Gastrocnemius medialis (tissue), 4 donors: ENCODE data around the gene ADCY7. TPM values are rescaled to one million over a fixed set of nuclear protein-coding genes. Genes with fewer than 3 reads are reported as not detected.
A peak's percentile ranks its signal among the peaks of the same experiment; 100 is the strongest.

Source experiments
- ATAC-seq, 2 donors: fragments of 150-250 bp; one replicate each; pipeline ENCODE4 v1.9.1; 2016
- DNase-seq, 2 donors: peaks; one replicate each; pipeline ENCODE4 v3.0.0-alpha.2; 2019
- H3K27ac ChIP-seq, 4 donors: fragments of 200-600 bp; sonication (generic); 1 replicate in 1 of 4; 2 replicates in 3 of 4; pipeline ENCODE4 v1.5.1; 2016 to 2018; ENCODE audit warnings: mild to moderate bottlenecking in 2 of 4, moderate library complexity in 1 of 4
- H3K27me3 ChIP-seq, 3 donors: fragments of 200-600 bp; sonication (generic) in 2 of 3; 1 replicate in 1 of 3; 2 replicates in 2 of 3; pipeline versions ENCODE4 v1.5.1 to v1.6.0; 2016 to 2019; ENCODE audit warnings: mild to moderate bottlenecking in 1 of 3, moderate library complexity in 1 of 3
- H3K36me3 ChIP-seq, 2 donors: fragments of 200-600 bp; sonication (generic) in 1 of 2; one replicate each; pipeline ENCODE4 v1.5.1; 2017 to 2018
- H3K4me1 ChIP-seq, 2 donors: fragments of 200-600 bp; sonication (generic) in 1 of 2; one replicate each; pipeline ENCODE4 v1.5.1; 2016 to 2017; ENCODE audit warnings: mild to moderate bottlenecking in 2 of 2
- H3K4me3 ChIP-seq, 4 donors: fragments of 200-600 bp; sonication (generic) in 3 of 4; 1 replicate in 1 of 4; 2 replicates in 3 of 4; pipeline ENCODE4 v1.5.1; 2016 to 2019; ENCODE audit warnings: mild to moderate bottlenecking in 2 of 4
- H3K9me3 ChIP-seq, 3 donors: fragments of 200-600 bp; sonication (generic) in 2 of 3; 1 replicate in 1 of 3; 2 replicates in 2 of 3; pipeline ENCODE4 v1.5.1; 2016 to 2019
- CTCF ChIP-seq, 5 experiments: fragments of 450-650 bp in 3 of 5; fragments of 200-600 bp in 2 of 5; sonication (generic) in 2 of 5; IDR thresholded peaks in 4 of 5; conservative IDR thresholded peaks in 1 of 5; 1 replicate in 4 of 5; 2 replicates in 1 of 5; pipeline ENCODE4 v1.5.1; 2016 to 2019; ENCODE audit warnings: antibody characterized with exemption in 5 of 5, mild to moderate bottlenecking in 3 of 5, moderate library complexity in 3 of 5
- POLR2A ChIP-seq, 2 donors: fragments of 450-650 bp; IDR thresholded peaks; one replicate each; pipeline ENCODE4 v1.6.1; 2017; ENCODE audit warnings: antibody characterized with exemption in 2 of 2, mild to moderate bottlenecking in 2 of 2, moderate library complexity in 2 of 2
- in situ Hi-C, 4 donors: fragments of 200-750 bp; cut with MboI; loops; one replicate each; pipeline versions ENCODE4 v1.15.0 to v1.8.0; 2017; ENCODE audit warnings: low sequenced_read_pairs in 4 of 4
- intact Hi-C: fragments of 100-400 bp; cut with DNase I; formaldehyde crosslinking; loops from one replicate; pipeline ENCODE4 v1.15.1; 2023; ENCODE audit warnings: low total_unique reads
- total RNA-seq, 4 donors: library from RNA; depleted of rRNA; stranded (reverse); fragments of >200 nt; gene quantifications; one replicate each; pipeline versions ENCODE4 v1.1.0 to v1.2.3, GENCODE V29; 2016

ADCY7 gene
- total RNA-seq, 4 donors from 2014 or later = 0.90 to 7.3 (median 2.6) TPM

- no peaks in the 10 kb centered on the region for H3K9me3 ChIP-seq
- H3K4me1 ChIP-seq = no peaks in the 10 kb centered on the region
- H3K36me3 ChIP-seq = peaks cover 0 to 50% of the 10 kb centered on the region in 2 donors
- peak in 1 of 5 experiments; percentile 41 for TF ChIP-seq CTCF (IDR thresholded peaks at IDR 0.05 in 4 of 5, conservative IDR thresholded peaks at IDR 0.05 in 1 of 5)
- no peak for TF ChIP-seq POLR2A (IDR thresholded peaks at IDR 0.05)
- no peak for DNase-seq
- ATAC-seq = peak in 1 of 2 donors; percentile 69
- in situ Hi-C loops = no loop called here
- no peaks in the 10 kb centered on the region for H3K27me3 ChIP-seq
- no peak overlapping the region for H3K27ac ChIP-seq
- intact Hi-C loops = no loop called here
- no peak overlapping the region for H3K4me3 ChIP-seq
Observed at GRCh38 chr16:50326835-50327465, 60.6 kb downstream of the ADCY7 start.

DNA sequence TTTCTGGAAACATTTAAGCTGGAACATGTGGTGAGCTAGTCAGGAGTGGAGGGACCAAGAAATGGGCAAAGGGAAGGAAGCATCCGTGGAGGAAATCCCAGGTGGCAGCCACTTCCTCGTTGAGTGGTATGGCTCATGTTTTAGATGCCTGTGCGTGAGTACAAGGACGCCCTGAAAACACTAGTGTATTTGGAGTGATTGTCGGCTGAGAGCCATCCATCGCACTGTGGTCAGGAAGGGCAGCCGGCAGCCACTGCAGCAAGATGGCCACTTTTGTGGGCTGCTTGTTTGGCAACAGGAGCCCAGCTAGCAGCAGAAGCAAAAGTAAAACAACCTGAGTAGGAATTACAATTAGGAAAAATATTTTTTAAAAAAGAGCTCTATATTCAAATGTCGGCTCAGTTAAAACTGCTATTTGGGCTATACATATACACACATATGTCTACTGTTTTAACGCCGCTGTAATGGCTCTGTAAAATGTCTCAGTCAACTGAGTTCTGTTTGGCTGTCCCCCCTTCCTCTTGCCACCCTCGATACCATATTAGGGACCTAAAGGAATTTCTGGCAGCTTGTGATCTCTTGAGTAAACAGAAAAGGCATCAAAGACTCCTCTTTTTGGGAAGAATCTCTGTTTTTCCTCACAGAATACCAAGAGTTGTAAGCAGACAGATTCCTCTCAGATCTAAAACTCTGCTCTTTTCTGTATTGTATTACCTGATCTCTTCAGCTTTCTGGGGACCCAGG is 63.3 kb downstream of the ADCY7 start:
- in situ Hi-C loops = no loop called here

GRCh38 chr16:50331570-50331969 is 65.2 kb downstream of the ADCY7 start:
- no peak for DNase-seq

More for the DNA sequence above, 63.3 kb downstream of the ADCY7 start:
- peaks cover 0 to 61% of the 10 kb centered on the region in 2 donors for H3K36me3 ChIP-seq
- TF ChIP-seq POLR2A (IDR thresholded peaks at IDR 0.05) (no peak), CTCF (IDR thresholded peaks at IDR 0.05 in 4 of 5, conservative IDR thresholded peaks at IDR 0.05 in 1 of 5) (no peak)
- DNase-seq (no peak), ATAC-seq (no peak)
- H3K27me3 ChIP-seq = no peaks in the 10 kb centered on the region
- H3K27ac ChIP-seq = no peak overlapping the region
- intact Hi-C loops = no loop called here
- no peaks in the 10 kb centered on the region for H3K4me1 ChIP-seq
- no peaks in the 10 kb centered on the region for H3K9me3 ChIP-seq
- no peak overlapping the region for H3K4me3 ChIP-seq

GRCh38 chr16:50332599-50332998 is 66.2 kb downstream of the ADCY7 start:
- H3K9me3 ChIP-seq = no peaks in the 10 kb centered on the region
- in situ Hi-C loops = no loop called here
- DNase-seq (no peak), ATAC-seq (no peak)
- intact Hi-C loops = no loop called here
- TF ChIP-seq CTCF (IDR thresholded peaks at IDR 0.05 in 4 of 5, conservative IDR thresholded peaks at IDR 0.05 in 1 of 5) = no peak
- no peak for TF ChIP-seq POLR2A (IDR thresholded peaks at IDR 0.05)
- no peaks in the 10 kb centered on the region for H3K4me1 ChIP-seq
- H3K4me3 ChIP-seq = no peak overlapping the region
- no peak overlapping the region for H3K27ac ChIP-seq
- H3K27me3 ChIP-seq = no peaks in the 10 kb centered on the region
- peaks cover 0 to 46% of the 10 kb centered on the region in 2 donors for H3K36me3 ChIP-seq

More at GRCh38 chr16:50331570-50331969, 65.2 kb downstream of the ADCY7 start:
- no peak for ATAC-seq
- in situ Hi-C loops = no loop called here
- TF ChIP-seq CTCF (IDR thresholded peaks at IDR 0.05 in 4 of 5, conservative IDR thresholded peaks at IDR 0.05 in 1 of 5) (no peak), POLR2A (IDR thresholded peaks at IDR 0.05) (no peak)
- Histone ChIP-seq H3K4me3 (no peak overlapping the region), H3K9me3 (no peaks in the 10 kb centered on the region), H3K27me3 (no peaks in the 10 kb centered on the region), H3K4me1 (no peaks in the 10 kb centered on the region), H3K36me3 (peaks cover 0 to 54% of the 10 kb centered on the region in 2 donors), H3K27ac (no peak overlapping the region)
- intact Hi-C loops = no loop called here
